ENCODE results near the gene SLC6A3. TPM values are rescaled to one million over a fixed set of nuclear protein-coding genes. Genes with fewer than 3 reads are reported as not detected.

SLC6A3 gene
- total and polyA plus RNA-seq, 2 donors (not counting 3 experiments of a cell fraction or from before 2014, with no cell fraction given), result not detected

DNA sequence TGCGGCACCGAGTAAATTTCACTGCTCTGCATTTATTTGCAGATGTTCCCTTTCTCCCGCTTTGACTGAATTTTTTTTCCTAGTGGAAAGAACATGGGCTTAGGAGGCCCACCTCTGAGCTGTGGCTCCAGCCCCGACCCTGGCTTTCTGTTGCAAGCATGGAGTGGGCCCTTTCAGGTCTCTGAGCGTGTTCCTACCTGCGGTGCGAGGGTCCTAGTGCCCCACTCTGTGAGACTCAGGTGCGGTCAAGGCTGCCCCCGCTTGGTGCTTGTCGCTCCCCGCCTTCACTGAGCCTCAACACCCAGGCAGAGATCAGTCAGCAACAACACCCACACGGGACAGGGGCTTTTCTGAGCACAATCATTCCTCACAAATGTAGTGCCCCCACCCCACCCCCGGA lies 32.0 kb downstream of the SLC6A3 start:
- CTCF ChIA-PET, result no interaction called here

More for the DNA sequence above, 32.0 kb downstream of the SLC6A3 start:
- dilution Hi-C loops (cut with MboI; ENCODE audit: extremely low pct_ligation_motif_present, low sequenced_read_pairs) (no loop called here), intact Hi-C loops (cut with micrococcal nuclease) (no loop called here)
- no peak for FAIRE-seq
- Histone ChIP-seq H3K9me1 (replicated peaks; ENCODE audit: control insufficient read depth, extremely low read depth, insufficient read depth, low read length) (no peaks in the 10 kb centered on the region), H3K9me3 (replicated peaks; ENCODE audit: control insufficient read depth, insufficient read depth, low read length) (no peaks in the 10 kb centered on the region), H3K79me2 (ENCODE audit: control insufficient read depth, insufficient read depth, low read length) (no peaks in the 10 kb centered on the region), H3K4me3 (replicated peaks in 1 of 3; ENCODE audit: insufficient read depth in 1 of 3, low read depth in 1 of 3, low read length in 3 of 3) (no peak overlapping the region), H4K20me1 (replicated peaks; ENCODE audit: control insufficient read depth, extremely low read depth, insufficient read depth, low read length) (no peaks in the 10 kb centered on the region), H3K4me2 (ENCODE audit: insufficient read depth, low read length) (no peak overlapping the region), H2AFZ (ENCODE audit: low read depth, low read length) (no peak overlapping the region), H3K4me1 (ENCODE audit: control insufficient read depth, extremely low read depth, insufficient read depth, low read length) (no peaks in the 10 kb centered on the region), H3K27me3 (ENCODE audit: control insufficient read depth in 2 of 2, insufficient read depth in 2 of 2, low read length in 2 of 2) (no peaks in the 10 kb centered on the region), H3K27ac (ENCODE audit: insufficient read depth, low read depth, low read length) (no peak overlapping the region), H3K36me3 (ENCODE audit: control insufficient read depth in 2 of 2, extremely low read depth in 1 of 2, insufficient read depth in 2 of 2, low read length in 2 of 2) (no peaks in the 10 kb centered on the region), H3K9ac (replicated peaks; ENCODE audit: extremely low read depth, insufficient read depth, low read length) (no peak overlapping the region)
- TF ChIP-seq, protein P1, sequence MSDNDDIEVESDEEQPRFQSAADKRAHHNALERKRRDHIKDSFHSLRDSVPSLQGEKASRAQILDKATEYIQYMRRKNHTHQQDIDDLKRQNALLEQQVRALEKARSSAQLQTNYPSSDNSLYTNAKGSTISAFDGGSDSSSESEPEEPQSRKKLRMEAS (IDR thresholded peaks at IDR 0.05; ENCODE audit: insufficient read depth, insufficient read length), result no peak
- no peak for TF ChIP-seq FOS (IDR thresholded peaks at IDR 0.05; ENCODE audit: borderline replicate concordance, insufficient read depth, low read length)
- TF ChIP-seq, protein P2, sequence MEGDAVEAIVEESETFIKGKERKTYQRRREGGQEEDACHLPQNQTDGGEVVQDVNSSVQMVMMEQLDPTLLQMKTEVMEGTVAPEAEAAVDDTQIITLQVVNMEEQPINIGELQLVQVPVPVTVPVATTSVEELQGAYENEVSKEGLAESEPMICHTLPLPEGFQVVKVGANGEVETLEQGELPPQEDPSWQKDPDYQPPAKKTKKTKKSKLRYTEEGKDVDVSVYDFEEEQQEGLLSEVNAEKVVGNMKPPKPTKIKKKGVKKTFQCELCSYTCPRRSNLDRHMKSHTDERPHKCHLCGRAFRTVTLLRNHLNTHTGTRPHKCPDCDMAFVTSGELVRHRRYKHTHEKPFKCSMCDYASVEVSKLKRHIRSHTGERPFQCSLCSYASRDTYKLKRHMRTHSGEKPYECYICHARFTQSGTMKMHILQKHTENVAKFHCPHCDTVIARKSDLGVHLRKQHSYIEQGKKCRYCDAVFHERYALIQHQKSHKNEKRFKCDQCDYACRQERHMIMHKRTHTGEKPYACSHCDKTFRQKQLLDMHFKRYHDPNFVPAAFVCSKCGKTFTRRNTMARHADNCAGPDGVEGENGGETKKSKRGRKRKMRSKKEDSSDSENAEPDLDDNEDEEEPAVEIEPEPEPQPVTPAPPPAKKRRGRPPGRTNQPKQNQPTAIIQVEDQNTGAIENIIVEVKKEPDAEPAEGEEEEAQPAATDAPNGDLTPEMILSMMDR (IDR thresholded peaks at IDR 0.05; ENCODE audit: extremely low read depth in 1 of 2, insufficient read depth in 1 of 2, low read depth in 1 of 2, low read length in 2 of 2), result no peak
- TF ChIP-seq POLR2A (IDR thresholded peaks at IDR 0.05; ENCODE audit: low read depth, low read length), result no peak
- no peak for TF ChIP-seq GATA2 (IDR thresholded peaks at IDR 0.05; ENCODE audit: insufficient read depth, insufficient read length, low read depth, low read length)
- no peak for TF ChIP-seq EZH2 (IDR thresholded peaks at IDR 0.05; ENCODE audit: borderline replicate concordance, low read depth, low read length, severe bottlenecking)
- TF ChIP-seq MYC (IDR thresholded peaks at IDR 0.05; ENCODE audit: low read depth, low read length), result no peak
- TF ChIP-seq JUN (IDR thresholded peaks at IDR 0.05; ENCODE audit: borderline replicate concordance, insufficient read depth, insufficient read length, low read depth), result no peak
- TF ChIP-seq POLR2AphosphoS5 (IDR thresholded peaks at IDR 0.05; ENCODE audit: insufficient read depth, low read depth, low read length), result no peak
- DNase-seq (ENCODE audit: low read depth, low spot score), result no peak
- POLR2A ChIA-PET, result no interaction called here
- no TSS peak for BruUV-seq (replicated peaks)
